Astrocyte (in vitro differentiated cells and primary cell): ENCODE data around the gene USP54.

Source experiments
- CTCF ChIP-seq: IDR thresholded peaks from 2 replicates; pipeline ENCODE4 v1.5.1; 2011; ENCODE audit warnings: low read depth, mild to moderate bottlenecking, inconsistent platforms, low read length, moderate library complexity; ENCODE audit not compliant: insufficient read depth
- EZH2 ChIP-seq: IDR thresholded peaks from 2 replicates; pipeline ENCODE4 v1.6.1; 2012; ENCODE audit warnings: mild to moderate bottlenecking, low read length, inconsistent platforms; ENCODE audit not compliant: insufficient read depth

GRCh38 chr10:73561192-73561591 is 29.9 kb downstream of the USP54 start:
- TF ChIP-seq CTCF: no peak
- no peak for TF ChIP-seq EZH2
